Transverse colon (tissue), 4 donors: ENCODE results near the gene ABCA12. TPM values are rescaled to one million over a fixed set of nuclear protein-coding genes. Genes with fewer than 3 reads are reported as not detected.

Source experiments
- DNase-seq: peaks from one replicate; pipeline ENCODE4 v3.0.0-alpha.2; 2019
- H3K27ac ChIP-seq, 4 donors: fragments of 200-600 bp; sonication (generic); 2 replicates each; pipeline ENCODE4 v1.5.1; 2016 to 2018; ENCODE audit warnings: inconsistent platforms in 4 of 4
- H3K27me3 ChIP-seq: fragments of 200-600 bp; sonication (generic); 2 replicates; pipeline ENCODE4 v1.5.1; 2017; ENCODE audit warnings: inconsistent platforms
- H3K36me3 ChIP-seq, 4 donors: fragments of 200-600 bp; sonication (generic); 2 replicates each; pipeline ENCODE4 v1.5.1; 2017 to 2019; ENCODE audit warnings: inconsistent platforms in 4 of 4
- H3K4me1 ChIP-seq, 4 donors: fragments of 200-600 bp; sonication (generic); 2 replicates each; pipeline ENCODE4 v1.5.1; 2017 to 2020; ENCODE audit warnings: inconsistent platforms in 4 of 4
- H3K4me3 ChIP-seq, 4 donors: fragments of 200-600 bp; sonication (generic); 1 replicate in 1 of 4; 2 replicates in 3 of 4; pipeline versions ENCODE4 v1.5.1 to v1.6.1; 2017 to 2019; ENCODE audit warnings: inconsistent platforms in 4 of 4
- H3K9me3 ChIP-seq, 2 donors: fragments of 200-600 bp; sonication (generic); 2 replicates each; pipeline ENCODE4 v1.5.1; 2017 to 2019; ENCODE audit warnings: inconsistent platforms in 2 of 2
- EP300 ChIP-seq: sonication (generic); formaldehyde crosslinking; IDR thresholded peaks from one replicate; pipeline ENCODE4 v1.6.1; 2017; ENCODE audit warnings: antibody characterized with exemption, low read depth
- POLR2A ChIP-seq: fragments of 450-650 bp; IDR thresholded peaks from one replicate; pipeline ENCODE4 v1.6.1; 2016; ENCODE audit warnings: antibody characterized with exemption, mild to moderate bottlenecking, moderate library complexity
- POLR2AphosphoS5 ChIP-seq, 3 donors: sonication (generic); formaldehyde crosslinking; IDR thresholded peaks; one replicate each; pipeline ENCODE4 v1.6.1; 2016; ENCODE audit warnings: antibody characterized with exemption in 3 of 3
- WGBS, 2 donors: methylation state at CpG; one replicate each; pipeline ENCODE4 v1.1.5; 2018; ENCODE audit warnings: low coverage in 1 of 2; 5-methylcytosine and 5-hydroxymethylcytosine counted together
- in situ Hi-C, 4 donors: fragments of 200-750 bp; cut with MboI; loops; one replicate each; pipeline versions ENCODE4 v1.15.0 to v1.15.1; 2017; ENCODE audit warnings: low sequenced_read_pairs in 3 of 4, low pct_ligation_motif_present in 1 of 4, low pct_unique_long_range_greater_than_20kb in 1 of 4
- intact Hi-C: fragments of 100-400 bp; cut with DNase I; formaldehyde crosslinking; loops from one replicate; pipeline ENCODE4 v1.15.1; 2023; ENCODE audit warnings: low total_unique reads
- total RNA-seq, 4 donors: library from RNA; depleted of rRNA; stranded (reverse); fragments of >200 nt; gene quantifications; one replicate each; pipeline ENCODE4 v1.1.0, GENCODE V29; 2016
- TF ChIP-seq, protein P1 (sequence below), 5 experiments: fragments of 200-600 bp in 3 of 5; fragments of 450-650 bp in 2 of 5; sonication (generic) in 3 of 5; IDR thresholded peaks; 1 replicate in 2 of 5; 2 replicates in 3 of 5; pipeline ENCODE4 v1.5.1; 2016 to 2017; ENCODE audit warnings: antibody characterized with exemption in 5 of 5, inconsistent platforms in 3 of 5, mild to moderate bottlenecking in 2 of 5, moderate library complexity in 1 of 5

Gene ABCA12
- total RNA-seq, 4 donors from 2014 or later, result 0.14 to 0.16 TPM; not detected in 2

DNA sequence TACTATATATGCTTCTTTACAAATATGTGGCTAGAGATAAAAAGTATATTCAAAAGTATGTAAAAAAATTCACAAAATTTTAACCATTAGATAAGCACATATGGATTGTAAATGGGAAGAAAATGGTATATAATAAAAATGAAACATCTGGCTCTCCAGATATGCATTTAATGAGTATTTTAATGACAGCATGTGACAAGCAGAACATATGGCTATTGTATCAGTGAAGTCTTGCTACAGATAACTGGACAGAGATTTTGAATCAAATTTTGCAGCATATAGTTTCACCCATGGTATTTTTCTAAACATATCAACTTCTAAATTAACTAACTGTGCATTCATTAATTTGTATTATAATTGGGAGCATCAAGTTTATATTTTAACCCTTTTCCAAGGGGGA lies 5.0 kb upstream of the ABCA12 start:
- intact Hi-C loops, result no loop called here
- Histone ChIP-seq H3K9me3 (no peaks in the 10 kb centered on the region), H3K36me3 (no peaks in the 10 kb centered on the region), H3K27ac (no peak overlapping the region), H3K4me1 (no peaks in the 10 kb centered on the region), H3K4me3 (no peak overlapping the region), H3K27me3 (no peaks in the 10 kb centered on the region)
- no peak for DNase-seq
- TF ChIP-seq POLR2AphosphoS5 (IDR thresholded peaks at IDR 0.05), result no peak
- no peak for TF ChIP-seq EP300
- TF ChIP-seq POLR2A, result no peak
- TF ChIP-seq, protein P1, sequence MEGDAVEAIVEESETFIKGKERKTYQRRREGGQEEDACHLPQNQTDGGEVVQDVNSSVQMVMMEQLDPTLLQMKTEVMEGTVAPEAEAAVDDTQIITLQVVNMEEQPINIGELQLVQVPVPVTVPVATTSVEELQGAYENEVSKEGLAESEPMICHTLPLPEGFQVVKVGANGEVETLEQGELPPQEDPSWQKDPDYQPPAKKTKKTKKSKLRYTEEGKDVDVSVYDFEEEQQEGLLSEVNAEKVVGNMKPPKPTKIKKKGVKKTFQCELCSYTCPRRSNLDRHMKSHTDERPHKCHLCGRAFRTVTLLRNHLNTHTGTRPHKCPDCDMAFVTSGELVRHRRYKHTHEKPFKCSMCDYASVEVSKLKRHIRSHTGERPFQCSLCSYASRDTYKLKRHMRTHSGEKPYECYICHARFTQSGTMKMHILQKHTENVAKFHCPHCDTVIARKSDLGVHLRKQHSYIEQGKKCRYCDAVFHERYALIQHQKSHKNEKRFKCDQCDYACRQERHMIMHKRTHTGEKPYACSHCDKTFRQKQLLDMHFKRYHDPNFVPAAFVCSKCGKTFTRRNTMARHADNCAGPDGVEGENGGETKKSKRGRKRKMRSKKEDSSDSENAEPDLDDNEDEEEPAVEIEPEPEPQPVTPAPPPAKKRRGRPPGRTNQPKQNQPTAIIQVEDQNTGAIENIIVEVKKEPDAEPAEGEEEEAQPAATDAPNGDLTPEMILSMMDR (IDR thresholded peaks at IDR 0.05), result no peak
- in situ Hi-C loops, result no loop called here

DNA sequence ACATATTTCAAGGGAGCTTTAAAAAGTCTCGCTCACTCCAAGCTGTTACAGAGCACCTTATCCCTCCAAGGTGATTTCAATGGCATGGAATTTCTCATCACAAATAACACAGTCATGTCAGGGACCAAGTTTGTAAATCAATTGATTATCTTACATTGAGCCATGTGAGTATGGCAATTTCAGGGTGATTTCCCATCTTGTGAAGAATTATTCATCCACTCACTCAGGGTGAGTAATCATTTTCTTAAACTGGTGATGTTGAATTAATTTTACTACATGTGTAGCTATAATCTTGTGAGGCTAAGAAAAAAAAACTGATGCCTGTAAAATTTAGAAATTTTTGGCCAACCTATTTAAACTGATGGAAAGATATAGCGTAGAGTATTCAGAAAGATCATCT lies 3.3 kb upstream of the ABCA12 start:
- WGBS, 2 donors, result 88 to 94% methylated on average over 2 of the region's 2 CpGs
- no peak overlapping the region for H3K27ac ChIP-seq
- no peaks in the 10 kb centered on the region for H3K4me1 ChIP-seq
- TF ChIP-seq EP300, result no peak
- TF ChIP-seq POLR2A, result no peak
- no peak for TF ChIP-seq POLR2AphosphoS5 (IDR thresholded peaks at IDR 0.05)
- TF ChIP-seq, protein P1 (IDR thresholded peaks at IDR 0.05), result no peak
- in situ Hi-C loops, result no loop called here
- no peak overlapping the region for H3K4me3 ChIP-seq
- DNase-seq, result no peak
- no peaks in the 10 kb centered on the region for H3K27me3 ChIP-seq
- H3K9me3 ChIP-seq, result no peaks in the 10 kb centered on the region
- H3K36me3 ChIP-seq, result no peaks in the 10 kb centered on the region
- intact Hi-C loops, result no loop called here

DNA sequence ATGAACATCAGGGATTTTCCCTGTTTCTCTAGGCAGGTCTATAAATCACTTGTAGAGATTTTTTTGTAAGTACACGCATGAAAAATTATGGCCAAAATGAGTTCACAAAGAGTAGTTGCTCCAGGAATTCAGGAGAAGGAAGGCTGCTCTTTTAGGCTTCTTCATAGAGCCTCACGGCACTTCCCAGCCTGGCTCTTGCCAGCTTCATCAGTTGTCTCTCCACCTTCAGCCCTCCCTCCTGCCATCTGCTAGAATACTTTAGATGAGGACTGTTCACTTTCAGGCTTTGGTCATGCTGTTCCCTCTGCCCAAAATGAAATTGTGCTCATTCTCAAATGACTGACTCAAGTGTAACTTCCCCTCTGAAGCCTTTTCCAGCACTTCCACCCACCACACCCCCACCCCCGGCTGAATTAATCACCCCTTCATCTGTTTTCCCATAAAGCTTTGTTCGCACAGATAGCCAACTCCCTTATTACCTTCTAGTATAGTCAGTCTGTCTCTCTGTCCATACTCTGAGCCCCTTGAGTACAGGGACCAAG lies 1.8 kb upstream of the ABCA12 start:
- 62 to 72% methylated on average over 4 of the region's 4 CpGs for WGBS, 2 donors
- H3K27me3 ChIP-seq, result no peaks in the 10 kb centered on the region

GRCh38 chr2:215137741-215138340 lies 585 bp downstream of the ABCA12 start:
- Histone ChIP-seq H3K4me3 (no peak overlapping the region), H3K36me3 (no peaks in the 10 kb centered on the region), H3K27ac (no peak overlapping the region), H3K27me3 (no peaks in the 10 kb centered on the region), H3K4me1 (no peaks in the 10 kb centered on the region), H3K9me3 (no peaks in the 10 kb centered on the region)
- no peak for DNase-seq
- WGBS, 2 donors, result 58 to 65% methylated on average over 4 to 6 of the region's 6 CpGs
- intact Hi-C loops (no loop called here), in situ Hi-C loops (no loop called here)
- TF ChIP-seq EP300 (no peak), POLR2A (no peak)

More for the DNA sequence above, 1.8 kb upstream of the ABCA12 start:
- DNase-seq, result no peak
- in situ Hi-C loops (no loop called here), intact Hi-C loops (no loop called here)
- Histone ChIP-seq H3K4me1 (no peaks in the 10 kb centered on the region), H3K36me3 (no peaks in the 10 kb centered on the region), H3K9me3 (no peaks in the 10 kb centered on the region), H3K27ac (no peak overlapping the region), H3K4me3 (no peak overlapping the region)
- TF ChIP-seq EP300 (no peak), POLR2AphosphoS5 (IDR thresholded peaks at IDR 0.05) (no peak), POLR2A (no peak)
- TF ChIP-seq, protein P1 (IDR thresholded peaks at IDR 0.05), result no peak

DNA sequence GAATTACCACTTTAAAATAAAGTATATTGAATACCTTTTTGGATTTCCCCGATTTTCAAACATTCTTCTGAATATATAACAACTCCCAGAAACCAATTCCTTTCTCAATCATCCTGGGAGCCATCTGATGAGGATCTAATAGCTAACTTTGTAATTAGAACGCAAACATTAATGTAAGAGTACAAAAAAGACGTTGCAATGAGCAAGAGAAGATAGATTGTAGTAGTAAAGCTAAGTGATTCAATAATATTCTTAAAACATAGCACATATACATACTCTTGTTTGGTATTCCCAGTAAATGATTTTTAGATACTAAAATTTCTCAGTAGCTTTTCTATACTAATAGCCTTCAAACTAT lies 1.1 kb downstream of the ABCA12 start:
- Histone ChIP-seq H3K9me3 (no peaks in the 10 kb centered on the region), H3K4me1 (no peaks in the 10 kb centered on the region), H3K4me3 (no peak overlapping the region), H3K27ac (no peak overlapping the region), H3K36me3 (no peaks in the 10 kb centered on the region), H3K27me3 (no peaks in the 10 kb centered on the region)
- in situ Hi-C loops, result no loop called here
- 56 to 63% methylated on average over 3 of the region's 3 CpGs for WGBS, 2 donors
- DNase-seq, result no peak
- TF ChIP-seq POLR2A, result no peak
- no peak for TF ChIP-seq POLR2AphosphoS5 (IDR thresholded peaks at IDR 0.05)
- no peak for TF ChIP-seq EP300
- TF ChIP-seq, protein P1 (IDR thresholded peaks at IDR 0.05), result no peak
- intact Hi-C loops, result no loop called here
